H1 (cell line): ENCODE results near the gene ACAP1. TPM values are rescaled to one million over a fixed set of nuclear protein-coding genes. Genes with fewer than 3 reads are reported as not detected.

ENCODE experiments used
- ATF2 ChIP-seq: IDR thresholded peaks from 2 replicates; pipeline ENCODE4 v1.6.1; 2012; ENCODE audit warnings: low read length, inconsistent platforms
- CEBPB ChIP-seq: IDR thresholded peaks from 2 replicates; pipeline ENCODE4 v1.6.1; 2012; ENCODE audit warnings: low read depth, low read length
- EZH2 ChIP-seq: fragments of 200-600 bp; sonication (generic); IDR thresholded peaks from 2 replicates; pipeline ENCODE4 v1.7.1; 2012; ENCODE audit warnings: low read depth, mild to moderate bottlenecking, moderate library complexity, low read length, inconsistent platforms; ENCODE audit not compliant: severe bottlenecking
- GABPA ChIP-seq: IDR thresholded peaks from 2 replicates; pipeline ENCODE4 v1.6.1; 2011; ENCODE audit warnings: mild to moderate bottlenecking, low read length, moderate library complexity, borderline replicate concordance; ENCODE audit not compliant: insufficient read depth
- HDAC6 ChIP-seq: IDR thresholded peaks from one replicate; pipeline ENCODE4 v1.7.1; 2012; ENCODE audit warnings: low read depth, mild to moderate bottlenecking, inconsistent platforms, low read length, moderate library complexity
- KDM1A ChIP-seq: fragments of 200-600, 300-600 bp; sonication (generic); IDR thresholded peaks from 2 replicates; pipeline ENCODE4 v1.7.1; 2016; ENCODE audit warnings: mild to moderate bottlenecking, low read length, borderline replicate concordance
- NANOG ChIP-seq: IDR thresholded peaks from 2 replicates; pipeline ENCODE4 v1.6.1; 2011; ENCODE audit warnings: low read length, low read depth, mild to moderate bottlenecking, inconsistent platforms; ENCODE audit not compliant: insufficient read depth, poor library complexity, severe bottlenecking
- POU5F1 ChIP-seq: IDR thresholded peaks from 2 replicates; pipeline ENCODE4 v1.6.1; 2011; ENCODE audit warnings: low read depth, mild to moderate bottlenecking, low read length, moderate library complexity
- RAD21 ChIP-seq, 2 experiments: IDR thresholded peaks in 1 of 2; conservative IDR thresholded peaks in 1 of 2; 2 replicates each; pipeline ENCODE4 v1.6.1; 2011; ENCODE audit warnings: low read depth in 2 of 2, low read length in 2 of 2, improper control_type of control experiment in 1 of 2, inconsistent platforms in 1 of 2, mild to moderate bottlenecking in 1 of 2, moderate library complexity in 1 of 2
- RNF2 ChIP-seq: fragments of 200-900, 300-1000 bp; sonication (generic); IDR thresholded peaks from 2 replicates; pipeline ENCODE4 v1.7.1; 2016; ENCODE audit warnings: borderline replicate concordance, low read depth, mild to moderate bottlenecking, antibody characterized with exemption, low read length; ENCODE audit not compliant: poor library complexity, severe bottlenecking; ENCODE audit errors: missing control alignments
- RXRA ChIP-seq: IDR thresholded peaks from 2 replicates; pipeline ENCODE4 v1.6.1; 2011; ENCODE audit warnings: low read depth, mild to moderate bottlenecking, low read length, moderate library complexity; ENCODE audit not compliant: insufficient read depth
- SAP30 ChIP-seq: fragments of 300-600 bp; sonication (generic); IDR thresholded peaks from 2 replicates; pipeline ENCODE4 v1.7.1; 2012; ENCODE audit warnings: low read length, moderate library complexity, mild to moderate bottlenecking, inconsistent platforms; ENCODE audit not compliant: insufficient read depth, insufficient replicate concordance
- TAF7 ChIP-seq: optimal IDR thresholded peaks from 2 replicates; pipeline ENCODE3; 2011; ENCODE audit warnings: low read depth, mild to moderate bottlenecking, inconsistent platforms, low read length, moderate library complexity, borderline replicate concordance
- polyA plus RNA-seq, 7 experiments: library from polyadenylated mRNA; depleted of rRNA in 3 of 7; stranded (reverse) in 5 of 7; unstranded in 2 of 7; fragments of >200 nt in 5 of 7; fragments of 200-250 nt in 2 of 7; gene quantifications; 1 replicate in 5 of 7; 2 replicates in 1 of 7; 4 replicates in 1 of 7; pipeline versions ENCODE4 v1.2.1 to v1.2.3, GENCODE V29; 2011 to 2013; ENCODE audit warnings: missing spikeins in 2 of 7, mixed read lengths in 2 of 7
- total RNA-seq: library from RNA; stranded (reverse); fragmentation: NEBNext Ultra II Directional; extraction: Animal tissue kit (Norgen Biotek cat#: 25700); gene quantifications from 2 replicates; pipeline ENCODE4 v1.2.1, GENCODE V29; 2021
- TF ChIP-seq, protein P1 (sequence below): IDR thresholded peaks from 2 replicates; pipeline ENCODE4 v1.6.1; 2011; ENCODE audit warnings: low read length, improper control_type of control experiment

ACAP1 gene
- total and polyA plus RNA-seq, 2 of the 8 experiments (the other 6 are each of a cell fraction or from before 2014, with no cell fraction given), result 11.9 to 45.1 TPM

DNA sequence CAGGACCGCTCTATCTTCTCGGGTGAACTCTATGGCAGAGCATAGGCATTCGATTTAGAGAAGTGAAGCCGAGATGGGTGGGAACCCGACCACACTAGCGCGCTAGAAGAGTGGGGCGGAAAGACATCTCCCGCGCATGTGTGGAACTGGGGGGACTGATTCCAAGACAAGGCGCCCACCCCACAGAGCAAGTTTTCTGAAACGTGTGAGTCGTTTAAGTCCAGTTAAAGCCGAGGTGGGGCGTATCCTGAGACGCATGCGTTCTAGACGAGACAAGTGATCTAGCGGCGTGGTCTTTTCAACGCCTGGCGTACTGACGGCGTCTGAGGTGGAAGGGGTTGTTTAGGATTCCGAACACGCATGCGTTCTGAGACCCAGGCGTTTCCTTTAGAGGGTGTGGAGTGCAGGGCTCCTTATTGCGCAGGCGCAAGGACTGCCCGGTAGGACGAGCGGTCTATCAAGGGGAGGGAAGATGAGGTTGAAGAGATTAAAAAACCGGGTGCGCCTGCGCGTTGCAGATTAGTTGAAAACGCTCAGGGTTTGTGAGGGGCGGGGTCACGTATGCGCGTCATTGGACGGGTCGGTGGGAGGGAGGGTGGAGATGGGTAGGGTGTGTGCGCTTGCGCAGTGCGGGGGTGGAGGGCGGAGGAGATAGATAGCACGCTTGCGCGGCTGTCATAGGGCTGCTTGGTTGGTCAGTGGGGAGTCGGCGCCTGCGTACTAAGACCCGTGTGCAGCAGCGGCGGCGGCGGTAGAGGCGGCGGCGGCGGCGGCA lies 29.2 kb upstream of the ACAP1 start, which contains the start of gene EIF5A (continued):
- TF ChIP-seq ATF2, result 0 out of 2 replicates have a peak, but pooled peaks have one; percentile 33
- no peak for TF ChIP-seq RAD21 (IDR thresholded peaks at IDR 0.05 in 1 of 2, conservative IDR thresholded peaks at IDR 0.05 in 1 of 2; ENCODE audit: low read depth in 2 of 2, low read length in 2 of 2)
- TF ChIP-seq POU5F1, result no peak
- TF ChIP-seq SAP30, result peak; percentile 75
- TF ChIP-seq, protein P1, sequence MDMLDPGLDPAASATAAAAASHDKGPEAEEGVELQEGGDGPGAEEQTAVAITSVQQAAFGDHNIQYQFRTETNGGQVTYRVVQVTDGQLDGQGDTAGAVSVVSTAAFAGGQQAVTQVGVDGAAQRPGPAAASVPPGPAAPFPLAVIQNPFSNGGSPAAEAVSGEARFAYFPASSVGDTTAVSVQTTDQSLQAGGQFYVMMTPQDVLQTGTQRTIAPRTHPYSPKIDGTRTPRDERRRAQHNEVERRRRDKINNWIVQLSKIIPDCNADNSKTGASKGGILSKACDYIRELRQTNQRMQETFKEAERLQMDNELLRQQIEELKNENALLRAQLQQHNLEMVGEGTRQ, result no peak
- no peak for TF ChIP-seq RXRA
- TF ChIP-seq TAF7, result peak; percentile 62
- no peak for TF ChIP-seq HDAC6
- no peak for TF ChIP-seq EZH2
- TF ChIP-seq RNF2, result no peak
- no peak for TF ChIP-seq CEBPB
- no peak for TF ChIP-seq GABPA
- no peak for TF ChIP-seq NANOG
- TF ChIP-seq KDM1A, result no peak
